ENCODE measurements around the gene DEK.
"Not testable (repeated sequence)": the region's sequence is repeated elsewhere in the genome, so short reads cannot be mapped to it uniquely, and the experiment has no call there.

DEK gene

GRCh38 chr6:18264219-18264922, at the start of gene DEK:
DEK (minus strand) TSS chr6:18264530; CDS start chr6:18263987, 543 bp downstream.
- peak; percentile 89 for DNase-seq

- DNase-seq, result no peak
These were observed 48.0 kb upstream of the DEK start for GRCh38 chr6:18312368-18312767.

- DNase-seq, result not testable (repeated sequence)
These were observed 45.7 kb upstream of the DEK start for GRCh38 chr6:18310010-18310409.

GRCh38 chr6:18309046-18309445, 44.7 kb upstream of the DEK start:
- no peak for DNase-seq

- no peak for DNase-seq
These were observed 43.9 kb upstream of the DEK start for GRCh38 chr6:18308070-18308735.

- DNase-seq, result no peak
These were observed 42.6 kb upstream of the DEK start for GRCh38 chr6:18306977-18307376.

- no peak for DNase-seq
These were observed 38.5 kb upstream of the DEK start for GRCh38 chr6:18302561-18303439.

GRCh38 chr6:18293076-18293904, 29.0 kb upstream of the DEK start:
- no peak for DNase-seq

GRCh38 chr6:18289283-18289682, 25.0 kb upstream of the DEK start:
- no peak for DNase-seq

GRCh38 chr6:18284261-18284660, 19.9 kb upstream of the DEK start:
- DNase-seq, result no peak

- DNase-seq, result no peak
These were observed 17.2 kb upstream of the DEK start for GRCh38 chr6:18281564-18281963.

- no peak for DNase-seq
These were observed 15.8 kb upstream of the DEK start for GRCh38 chr6:18280084-18280483.

- DNase-seq, result no peak
These were observed 15.1 kb upstream of the DEK start for GRCh38 chr6:18279422-18279821.

- DNase-seq, result no peak
These were observed 13.1 kb upstream of the DEK start for GRCh38 chr6:18277237-18278006.

GRCh38 chr6:18276610-18277236, 12.4 kb upstream of the DEK start:
- DNase-seq, result no peak

GRCh38 chr6:18270216-18270615, 5.9 kb upstream of the DEK start:
- DNase-seq, result no peak

- DNase-seq, result no peak
These were observed 5.4 kb upstream of the DEK start for GRCh38 chr6:18269717-18270116.

GRCh38 chr6:18269253-18269652, 4.9 kb upstream of the DEK start:
- DNase-seq, result no peak

GRCh38 chr6:18268066-18268465, 3.7 kb upstream of the DEK start:
- DNase-seq, result no peak

GRCh38 chr6:18266523-18266912, 2.2 kb upstream of the DEK start:
- no peak for DNase-seq

- no peak for DNase-seq
These were observed 1.6 kb upstream of the DEK start for GRCh38 chr6:18265787-18266522.

Data from KG1 (cell line).